HFFc6 (cell line): ENCODE results near the gene NUP58. TPM values are rescaled to one million over a fixed set of nuclear protein-coding genes. Genes with fewer than 3 reads are reported as not detected.

Experiments used
- DNase-seq: peaks from one replicate; pipeline ENCODE4 v3.0.0-alpha.2; 2018
- H3K27ac Mint-ChIP-seq: 2 replicates; pipeline ENCODE4 v1.8.0; 2020; ENCODE audit warnings: mild to moderate bottlenecking, mixed read lengths
- H3K27me3 Mint-ChIP-seq: 2 replicates; pipeline ENCODE4 v1.8.0; 2021; ENCODE audit warnings: mild to moderate bottlenecking, moderate library complexity, mixed read lengths; ENCODE audit not compliant: insufficient read depth
- H3K36me3 Mint-ChIP-seq: 2 replicates; pipeline ENCODE4 v1.8.0; 2021; ENCODE audit warnings: low read depth, mixed read lengths
- H3K4me1 Mint-ChIP-seq: 2 replicates; pipeline ENCODE4 v1.8.0; 2020; ENCODE audit warnings: low read depth, mixed read lengths
- H3K4me3 Mint-ChIP-seq: 2 replicates; pipeline ENCODE4 v1.8.0; 2020; ENCODE audit warnings: mild to moderate bottlenecking, moderate library complexity, mixed read lengths
- H3K9me3 Mint-ChIP-seq: 2 replicates; pipeline ENCODE4 v1.8.0; 2020; ENCODE audit warnings: mild to moderate bottlenecking, mixed read lengths
- total RNA-seq, 6 experiments: library from RNA; stranded (reverse); fragmentation: NEBNext Ultra II Directional; extraction: Animal tissue kit (Norgen Biotek cat#: 25700); gene quantifications; 2 replicates in 1 of 6; 3 replicates in 5 of 6; pipeline ENCODE4 v1.2.3, GENCODE V29; 2021
- TF ChIP-seq, protein P1 (sequence below): fragments of 200-600 bp; sonication (generic); IDR thresholded peaks from 2 replicates; pipeline ENCODE4 v1.5.0; 2021; ENCODE audit warnings: antibody characterized with exemption, mild to moderate bottlenecking

Gene NUP58
- total RNA-seq, 6 experiments from 2014 or later: 44.6 to 51.6 (median 46.8) TPM

DNA sequence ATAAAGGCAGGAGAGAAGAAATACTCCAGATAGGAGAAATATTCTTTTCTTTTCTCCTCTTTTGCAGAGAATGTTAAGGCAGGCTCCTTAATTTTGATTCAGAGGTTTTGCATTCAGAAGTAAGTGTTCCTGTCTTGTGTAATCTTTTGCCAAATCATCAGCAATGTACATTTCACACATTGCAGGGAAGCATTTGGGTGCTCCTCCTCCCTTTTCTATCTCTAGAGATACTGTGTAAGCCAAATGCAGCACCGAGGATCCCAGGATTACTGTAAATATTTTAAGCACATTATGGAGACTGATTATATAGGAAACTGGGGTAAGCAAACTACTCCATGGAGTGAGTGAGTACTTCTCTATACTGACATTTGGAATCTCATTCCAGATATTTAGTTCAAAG, 77.6 kb downstream of the NUP58 start:
- no peak overlapping the region for H3K4me3 Mint-ChIP-seq
- H3K27me3 Mint-ChIP-seq: peaks cover 8% of the 10 kb centered on the region
- H3K36me3 Mint-ChIP-seq: no peaks in the 10 kb centered on the region
- DNase-seq: no peak
- no peaks in the 10 kb centered on the region for H3K9me3 Mint-ChIP-seq
- TF ChIP-seq, protein P1, sequence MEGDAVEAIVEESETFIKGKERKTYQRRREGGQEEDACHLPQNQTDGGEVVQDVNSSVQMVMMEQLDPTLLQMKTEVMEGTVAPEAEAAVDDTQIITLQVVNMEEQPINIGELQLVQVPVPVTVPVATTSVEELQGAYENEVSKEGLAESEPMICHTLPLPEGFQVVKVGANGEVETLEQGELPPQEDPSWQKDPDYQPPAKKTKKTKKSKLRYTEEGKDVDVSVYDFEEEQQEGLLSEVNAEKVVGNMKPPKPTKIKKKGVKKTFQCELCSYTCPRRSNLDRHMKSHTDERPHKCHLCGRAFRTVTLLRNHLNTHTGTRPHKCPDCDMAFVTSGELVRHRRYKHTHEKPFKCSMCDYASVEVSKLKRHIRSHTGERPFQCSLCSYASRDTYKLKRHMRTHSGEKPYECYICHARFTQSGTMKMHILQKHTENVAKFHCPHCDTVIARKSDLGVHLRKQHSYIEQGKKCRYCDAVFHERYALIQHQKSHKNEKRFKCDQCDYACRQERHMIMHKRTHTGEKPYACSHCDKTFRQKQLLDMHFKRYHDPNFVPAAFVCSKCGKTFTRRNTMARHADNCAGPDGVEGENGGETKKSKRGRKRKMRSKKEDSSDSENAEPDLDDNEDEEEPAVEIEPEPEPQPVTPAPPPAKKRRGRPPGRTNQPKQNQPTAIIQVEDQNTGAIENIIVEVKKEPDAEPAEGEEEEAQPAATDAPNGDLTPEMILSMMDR: no peak
- no peaks in the 10 kb centered on the region for H3K4me1 Mint-ChIP-seq
- H3K27ac Mint-ChIP-seq: no peak overlapping the region

DNA sequence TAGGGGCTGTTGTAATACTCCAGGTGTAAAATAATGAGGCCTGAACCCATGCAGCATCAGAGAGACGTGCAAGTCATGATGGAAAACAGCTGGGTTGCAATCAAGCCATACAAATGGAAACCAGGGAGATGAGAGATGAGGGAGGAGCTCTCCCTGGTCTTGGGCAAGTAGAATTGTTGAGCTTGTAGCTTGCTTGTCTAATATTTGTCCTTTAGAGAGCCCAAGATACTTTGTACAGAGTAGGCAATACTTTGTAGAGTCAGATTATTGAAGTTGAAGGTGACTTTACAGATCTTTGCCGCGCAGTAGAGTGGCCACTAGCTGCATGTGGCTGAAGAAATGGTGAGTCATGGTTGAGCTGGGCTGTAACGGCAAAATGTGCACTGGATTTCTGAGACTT, 78.7 kb downstream of the NUP58 start:
- TF ChIP-seq, protein P1: no peak
- peaks cover 6% of the 10 kb centered on the region for H3K27me3 Mint-ChIP-seq
- no peaks in the 10 kb centered on the region for H3K4me1 Mint-ChIP-seq
- no peak overlapping the region for H3K27ac Mint-ChIP-seq
- H3K9me3 Mint-ChIP-seq: no peaks in the 10 kb centered on the region
- H3K4me3 Mint-ChIP-seq: no peak overlapping the region
- no peak for DNase-seq
- H3K36me3 Mint-ChIP-seq: no peaks in the 10 kb centered on the region

- TF ChIP-seq, protein P1: no peak
Measured at GRCh38 chr13:25380741-25381324, 79.4 kb downstream of the NUP58 start.

GRCh38 chr13:25384758-25385410, 83.5 kb downstream of the NUP58 start:
- H3K36me3 Mint-ChIP-seq: no peaks in the 10 kb centered on the region
- TF ChIP-seq, protein P1: no peak
- no peak for DNase-seq
- H3K27ac Mint-ChIP-seq: no peak overlapping the region
- H3K4me3 Mint-ChIP-seq: no peak overlapping the region
- no peaks in the 10 kb centered on the region; the same call in 1 of the 2 replicates for H3K9me3 Mint-ChIP-seq
- no peaks in the 10 kb centered on the region for H3K4me1 Mint-ChIP-seq
- peaks cover 8% of the 10 kb centered on the region for H3K27me3 Mint-ChIP-seq

More at GRCh38 chr13:25380741-25381324, 79.4 kb downstream of the NUP58 start:
- Mint-ChIP-seq H3K27ac (no peak overlapping the region), H3K27me3 (peaks cover 6% of the 10 kb centered on the region), H3K36me3 (no peaks in the 10 kb centered on the region), H3K4me1 (no peaks in the 10 kb centered on the region), H3K9me3 (no peaks in the 10 kb centered on the region), H3K4me3 (no peak overlapping the region)
- DNase-seq: no peak

DNA sequence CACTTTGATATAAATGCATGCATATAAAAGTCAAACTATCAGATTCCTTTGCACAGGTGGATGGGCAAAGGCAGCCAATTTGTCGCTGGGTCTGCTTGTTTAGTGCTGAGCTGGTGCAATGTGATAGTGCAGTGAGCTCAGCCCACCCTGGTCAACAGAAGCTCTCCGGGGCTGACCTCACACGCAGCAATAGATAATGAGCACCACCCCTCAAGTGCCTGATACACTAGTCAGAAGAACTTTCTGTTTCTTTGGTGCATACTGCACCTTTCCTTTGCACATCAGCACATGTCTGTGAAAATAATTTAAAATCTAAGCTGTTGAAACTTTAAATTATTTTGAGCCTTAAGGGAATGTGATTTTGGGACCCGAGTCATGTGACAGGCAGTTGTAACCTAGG, 90.5 kb downstream of the NUP58 start:
- Mint-ChIP-seq H3K27ac (no peak overlapping the region), H3K36me3 (no peaks in the 10 kb centered on the region), H3K27me3 (peaks cover 4% of the 10 kb centered on the region), H3K4me3 (no peak overlapping the region), H3K9me3 (no peaks in the 10 kb centered on the region; the same call in 1 of the 2 replicates), H3K4me1 (no peaks in the 10 kb centered on the region)
- TF ChIP-seq, protein P1: no peak
- DNase-seq: no peak

Other genes starting within 250 kb of the NUP58 start
- gene PABPC3, start 205.5 kb upstream of the NUP58 start, total RNA-seq: under 1 TPM; 0.14 to 0.38 (median 0.32) TPM
- gene AMER2, start 129.3 kb upstream of the NUP58 start, total RNA-seq: not detected
- 10 to 100 TPM; 23.5 to 31.0 (median 28.4) TPM for gene MTMR6, start 14.1 kb upstream of the NUP58 start, total RNA-seq
- gene ATP8A2, start 70.3 kb downstream of the NUP58 start, total RNA-seq: under 1 TPM in 1 of 6 experiments, not detected in 5; 0.02 TPM